ENCODE data around the gene BOC. TPM values are rescaled to one million over a fixed set of nuclear protein-coding genes. Genes with fewer than 3 reads are reported as not detected.

The BOC gene
- total and polyA plus RNA-seq, 2 of the 8 experiments (the other 6 are each of a cell fraction or from before 2014, with no cell fraction given): 6.9 to 9.3 TPM

DNA sequence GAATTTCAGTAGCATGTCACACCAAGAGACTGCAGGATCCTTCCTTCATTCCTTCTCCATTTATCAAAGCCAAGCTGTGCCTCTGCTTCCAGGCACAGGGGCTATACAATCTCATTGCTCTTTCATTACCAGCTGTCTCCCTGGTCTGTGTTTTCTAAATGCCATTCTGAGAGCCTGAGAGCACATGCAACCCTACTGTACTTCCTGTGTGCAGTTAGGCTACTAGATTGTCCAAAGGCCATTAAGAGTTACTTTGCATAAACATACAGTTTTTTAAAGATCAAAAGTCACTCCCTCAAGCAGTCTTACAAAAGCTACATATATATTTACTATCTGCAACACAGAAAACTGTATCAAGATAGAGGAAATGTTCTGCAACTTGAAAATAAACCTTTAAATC, 119.8 kb downstream of the BOC start:
- H3K14ac ChIP-seq (ENCODE audit: insufficient read length): no peak overlapping the region
- H2BK15ac ChIP-seq (ENCODE audit: low read length): no peak overlapping the region
- H4K5ac ChIP-seq (ENCODE audit: insufficient read length, low read depth, low read length): no peak overlapping the region
- H2BK12ac ChIP-seq (ENCODE audit: low read depth, low read length): no peak overlapping the region
- ChIA-PET CTCF (ENCODE audit: partially characterized antibody) (no interaction called here), POLR2A (ENCODE audit: partially characterized antibody) (no interaction called here)
- H4K20me1 ChIP-seq (replicated peaks in 1 of 2; ENCODE audit: control insufficient read depth in 1 of 2, insufficient read depth in 2 of 2, low read length in 2 of 2): no peaks in the 10 kb centered on the region
- H3K23me2 ChIP-seq (ENCODE audit: low read depth, low read length): no peaks in the 10 kb centered on the region
- no peak overlapping the region for H3K23ac ChIP-seq (ENCODE audit: insufficient read length)
- no peak overlapping the region for H2BK5ac ChIP-seq (ENCODE audit: low read depth, low read length)
- DNase-seq (ENCODE audit: low read depth in 1 of 2, low spot score in 2 of 2) (no peak), FAIRE-seq (no peak)
- H3K79me1 ChIP-seq (ENCODE audit: low read depth, low read length): no peaks in the 10 kb centered on the region
- no peak overlapping the region for H2BK120ac ChIP-seq (replicated peaks; ENCODE audit: low read depth, low read length)
- H3K79me2 ChIP-seq (ENCODE audit: control insufficient read depth in 1 of 2, insufficient read depth in 2 of 2, low read length in 2 of 2): no peaks in the 10 kb centered on the region
- H4K8ac ChIP-seq (ENCODE audit: extremely low read depth, insufficient read depth, low read length): no peak overlapping the region
- H3K9me3 ChIP-seq (ENCODE audit: insufficient read depth in 2 of 2, low read depth in 1 of 2, low read length in 1 of 2): no peaks in the 10 kb centered on the region
- no peak overlapping the region for H3K9ac ChIP-seq (replicated peaks in 1 of 4; ENCODE audit: extremely low read depth in 1 of 4, low read depth in 3 of 4, low read length in 3 of 4)
- H3K4me2 ChIP-seq (ENCODE audit: insufficient read depth in 1 of 2, low read depth in 2 of 2, low read length in 2 of 2): no peak overlapping the region
- no peaks in the 10 kb centered on the region for H3K4me1 ChIP-seq (replicated peaks in 1 of 4; ENCODE audit: control insufficient read depth in 3 of 4, insufficient read depth in 4 of 4, low read length in 3 of 4)
- H3K18ac ChIP-seq (ENCODE audit: extremely low read depth, low read length): no peak overlapping the region
- no peak overlapping the region for H2AFZ ChIP-seq (ENCODE audit: low read length)
- H3K27ac ChIP-seq (ENCODE audit: low read depth, low read length): no peak overlapping the region
- H3K4ac ChIP-seq (replicated peaks; ENCODE audit: insufficient read length, low read depth, low read length): no peak overlapping the region
- H3K4me3 ChIP-seq (ENCODE audit: extremely low read depth in 1 of 4, insufficient read depth in 2 of 4, low read depth in 3 of 4, low read length in 4 of 4): no peak overlapping the region
- no peaks in the 10 kb centered on the region for H3K27me3 ChIP-seq (replicated peaks in 1 of 4; ENCODE audit: control insufficient read depth in 3 of 4, extremely low read depth in 1 of 4, insufficient read depth in 3 of 4, low read length in 3 of 4)
- no peak overlapping the region for H2AK5ac ChIP-seq (ENCODE audit: low read depth, low read length)
- H3K36me3 ChIP-seq (ENCODE audit: control insufficient read depth in 2 of 4, insufficient read depth in 4 of 4, low read length in 3 of 4): no peaks in the 10 kb centered on the region
- H2BK20ac ChIP-seq (ENCODE audit: low read length): no peak overlapping the region
- H3K56ac ChIP-seq (replicated peaks; ENCODE audit: insufficient read length, low read depth, low read length): no peak overlapping the region
- no peak overlapping the region for H4K91ac ChIP-seq (replicated peaks; ENCODE audit: insufficient read length, low read length)
- TF ChIP-seq KDM1A (IDR thresholded peaks at IDR 0.05; ENCODE audit: borderline replicate concordance, low read length) (no peak), TCF12 (IDR thresholded peaks at IDR 0.05; ENCODE audit: low read depth, low read length) (no peak), JUND (IDR thresholded peaks at IDR 0.05; ENCODE audit: low read length) (no peak), POLR2A (IDR thresholded peaks at IDR 0.05; ENCODE audit: control extremely low read depth in 1 of 2, low read depth in 2 of 2, low read length in 2 of 2) (no peak), CHD2 (IDR thresholded peaks at IDR 0.05; ENCODE audit: low read length) (no peak), RFX5 (IDR thresholded peaks at IDR 0.05; ENCODE audit: borderline replicate concordance, low read depth, low read length) (no peak), RAD21 (IDR thresholded peaks at IDR 0.05 in 1 of 2, conservative IDR thresholded peaks at IDR 0.05 in 1 of 2; ENCODE audit: low read depth in 2 of 2, low read length in 2 of 2) (no peak), PHF8 (conservative IDR thresholded peaks at IDR 0.05; ENCODE audit: low read depth, low read length) (no peak), GABPA (IDR thresholded peaks at IDR 0.05; ENCODE audit: borderline replicate concordance, insufficient read depth, low read length) (no peak), GTF2F1 (IDR thresholded peaks at IDR 0.05; ENCODE audit: borderline replicate concordance, low read depth, low read length) (no peak), KDM5A (IDR thresholded peaks at IDR 0.05; ENCODE audit: low read length) (no peak), SIX5 (IDR thresholded peaks at IDR 0.05; ENCODE audit: low read depth, low read length) (no peak), BRCA1 (IDR thresholded peaks at IDR 0.05; ENCODE audit: low read depth, low read length) (no peak), TAF1 (IDR thresholded peaks at IDR 0.05; ENCODE audit: low read depth, low read length) (no peak)
- TF ChIP-seq, protein P1, sequence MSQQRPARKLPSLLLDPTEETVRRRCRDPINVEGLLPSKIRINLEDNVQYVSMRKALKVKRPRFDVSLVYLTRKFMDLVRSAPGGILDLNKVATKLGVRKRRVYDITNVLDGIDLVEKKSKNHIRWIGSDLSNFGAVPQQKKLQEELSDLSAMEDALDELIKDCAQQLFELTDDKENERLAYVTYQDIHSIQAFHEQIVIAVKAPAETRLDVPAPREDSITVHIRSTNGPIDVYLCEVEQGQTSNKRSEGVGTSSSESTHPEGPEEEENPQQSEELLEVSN (IDR thresholded peaks at IDR 0.05): no peak
- TF ChIP-seq, protein P2, sequence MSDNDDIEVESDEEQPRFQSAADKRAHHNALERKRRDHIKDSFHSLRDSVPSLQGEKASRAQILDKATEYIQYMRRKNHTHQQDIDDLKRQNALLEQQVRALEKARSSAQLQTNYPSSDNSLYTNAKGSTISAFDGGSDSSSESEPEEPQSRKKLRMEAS (IDR thresholded peaks at IDR 0.05): no peak
